ENCODE measurements around the gene REC8. TPM values are rescaled to one million over a fixed set of nuclear protein-coding genes. Genes with fewer than 3 reads are reported as not detected.
A peak's percentile ranks its signal among the peaks of the same experiment; 100 is the strongest.

Gene REC8
- total and polyA plus RNA-seq, 2 of the 13 experiments (the other 11 are each of a cell fraction or from before 2014, with no cell fraction given), result 3.4 to 14.7 TPM

DNA sequence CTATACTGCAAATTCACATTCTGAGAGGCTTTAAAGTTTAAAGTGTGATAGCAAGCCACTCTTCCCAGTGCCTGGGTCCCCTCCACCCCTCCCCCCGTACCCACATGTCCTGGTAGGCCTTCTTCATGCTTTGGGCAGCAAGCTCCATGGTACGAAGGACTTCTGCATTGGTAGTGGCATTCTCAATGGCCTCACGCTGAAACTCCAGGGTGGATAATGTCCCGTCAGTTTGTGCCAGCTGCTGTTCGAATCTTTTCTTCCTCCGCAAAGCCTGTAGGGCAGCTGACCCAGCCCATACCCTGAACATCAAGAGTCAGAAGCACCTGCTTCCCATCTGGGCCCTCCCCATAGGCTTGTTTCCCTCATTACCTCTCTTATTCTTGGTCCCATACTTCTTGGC lies 39.4 kb downstream of the REC8 start (continued):
- TF ChIP-seq, protein P1, sequence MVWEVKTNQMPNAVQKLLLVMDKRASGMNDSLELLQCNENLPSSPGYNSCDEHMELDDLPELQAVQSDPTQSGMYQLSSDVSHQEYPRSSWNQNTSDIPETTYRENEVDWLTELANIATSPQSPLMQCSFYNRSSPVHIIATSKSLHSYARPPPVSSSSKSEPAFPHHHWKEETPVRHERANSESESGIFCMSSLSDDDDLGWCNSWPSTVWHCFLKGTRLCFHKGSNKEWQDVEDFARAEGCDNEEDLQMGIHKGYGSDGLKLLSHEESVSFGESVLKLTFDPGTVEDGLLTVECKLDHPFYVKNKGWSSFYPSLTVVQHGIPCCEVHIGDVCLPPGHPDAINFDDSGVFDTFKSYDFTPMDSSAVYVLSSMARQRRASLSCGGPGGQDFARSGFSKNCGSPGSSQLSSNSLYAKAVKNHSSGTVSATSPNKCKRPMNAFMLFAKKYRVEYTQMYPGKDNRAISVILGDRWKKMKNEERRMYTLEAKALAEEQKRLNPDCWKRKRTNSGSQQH (CRISPR knock-in tag; IDR thresholded peaks at IDR 0.05; ENCODE audit: low read depth), result no peak
- TF ChIP-seq SSRP1 (CRISPR knock-in tag; IDR thresholded peaks at IDR 0.05) (no peak), PITX1 (CRISPR knock-in tag; IDR thresholded peaks at IDR 0.05) (no peak), ZNF121 (CRISPR knock-in tag; IDR thresholded peaks at IDR 0.05) (no peak), TBX3 (IDR thresholded peaks at IDR 0.05; ENCODE audit: borderline replicate concordance) (no peak), ZFP36L2 (CRISPR knock-in tag; IDR thresholded peaks at IDR 0.05) (no peak), PHF8 (CRISPR knock-in tag; IDR thresholded peaks at IDR 0.05) (peak; percentile 23; the same call in 1 of the 2 replicates), RBFOX2 (IDR thresholded peaks at IDR 0.05; ENCODE audit: low read depth, low read length) (peak; percentile 40; the same call in 1 of the 2 replicates), ZNF24 (IDR thresholded peaks at IDR 0.05) (no peak), ZNF18 (CRISPR knock-in tag; IDR thresholded peaks at IDR 0.05; ENCODE audit: insufficient replicate concordance) (no peak), ARHGAP35 (CRISPR knock-in tag; IDR thresholded peaks at IDR 0.05; ENCODE audit: borderline replicate concordance) (0 out of 2 replicates have a peak, but pooled peaks have one; percentile 25), ADNP (CRISPR knock-in tag; IDR thresholded peaks at IDR 0.05) (no peak), ZNF484 (CRISPR knock-in tag; IDR thresholded peaks at IDR 0.05; ENCODE audit: borderline replicate concordance, low read depth) (no peak), POLR2G (IDR thresholded peaks at IDR 0.05; ENCODE audit: low read depth, low read length) (peak; percentile 59; the same call in 1 of the 2 replicates), NR2F6 (IDR thresholded peaks at IDR 0.05) (no peak), NR2F6 (CRISPR knock-in tag; IDR thresholded peaks at IDR 0.05) (no peak)
- TF ChIP-seq, protein P2, sequence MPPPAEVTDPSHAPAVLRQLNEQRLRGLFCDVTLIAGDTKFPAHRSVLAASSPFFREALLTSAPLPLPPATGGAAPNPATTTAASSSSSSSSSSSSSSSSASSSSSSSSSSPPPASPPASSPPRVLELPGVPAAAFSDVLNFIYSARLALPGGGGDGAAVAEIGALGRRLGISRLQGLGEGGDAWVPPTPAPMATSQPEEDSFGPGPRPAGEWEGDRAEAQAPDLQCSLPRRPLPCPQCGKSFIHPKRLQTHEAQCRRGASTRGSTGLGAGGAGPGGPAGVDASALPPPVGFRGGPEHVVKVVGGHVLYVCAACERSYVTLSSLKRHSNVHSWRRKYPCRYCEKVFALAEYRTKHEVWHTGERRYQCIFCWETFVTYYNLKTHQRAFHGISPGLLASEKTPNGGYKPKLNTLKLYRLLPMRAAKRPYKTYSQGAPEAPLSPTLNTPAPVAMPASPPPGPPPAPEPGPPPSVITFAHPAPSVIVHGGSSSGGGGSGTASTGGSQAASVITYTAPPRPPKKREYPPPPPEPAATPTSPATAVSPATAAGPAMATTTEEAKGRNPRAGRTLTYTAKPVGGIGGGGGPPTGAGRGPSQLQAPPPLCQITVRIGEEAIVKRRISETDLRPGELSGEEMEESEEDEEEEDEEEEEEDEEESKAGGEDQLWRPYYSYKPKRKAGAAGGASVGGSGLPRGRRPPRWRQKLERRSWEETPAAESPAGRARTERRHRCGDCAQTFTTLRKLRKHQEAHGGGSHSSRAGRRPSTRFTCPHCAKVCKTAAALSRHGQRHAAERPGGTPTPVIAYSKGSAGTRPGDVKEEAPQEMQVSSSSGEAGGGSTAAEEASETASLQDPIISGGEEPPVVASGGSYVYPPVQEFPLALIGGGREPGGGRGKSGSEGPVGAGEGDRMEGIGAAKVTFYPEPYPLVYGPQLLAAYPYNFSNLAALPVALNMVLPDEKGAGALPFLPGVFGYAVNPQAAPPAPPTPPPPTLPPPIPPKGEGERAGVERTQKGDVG (CRISPR knock-in tag; IDR thresholded peaks at IDR 0.05; ENCODE audit: borderline replicate concordance), result no peak
- TF ChIP-seq, protein P3, sequence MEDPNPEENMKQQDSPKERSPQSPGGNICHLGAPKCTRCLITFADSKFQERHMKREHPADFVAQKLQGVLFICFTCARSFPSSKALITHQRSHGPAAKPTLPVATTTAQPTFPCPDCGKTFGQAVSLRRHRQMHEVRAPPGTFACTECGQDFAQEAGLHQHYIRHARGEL (CRISPR knock-in tag; IDR thresholded peaks at IDR 0.05), result 0 out of 2 replicates have a peak, but pooled peaks have one; percentile 36

Data from HepG2 (cell line).